B cell (primary cell): ENCODE results near the gene CLDN7. TPM values are rescaled to one million over a fixed set of nuclear protein-coding genes. Genes with fewer than 3 reads are reported as not detected.

Experiments used
- ATAC-seq: fragments of 200-7000 bp; cut with Tn5 transposase; one replicate; pipeline ENCODE4 v1.10.0; 2021; ENCODE audit warnings: low read depth, mild to moderate bottlenecking, moderate number of reproducible peaks, moderate library complexity
- CTCF ChIA-PET: fragments of 350-600 bp; sonication (Branson Sonifier 250); formaldehyde crosslinking; loops from one replicate; lab custom pipeline; 2021; ENCODE audit warnings: antibody characterized with exemption, inconsistent platforms; lab: Charles Lee
- POLR2A ChIA-PET: fragments of 350-600 bp; sonication (Branson Sonifier 250); formaldehyde crosslinking; loops from one replicate; lab custom pipeline; 2021; ENCODE audit warnings: antibody characterized with exemption; lab: Charles Lee
- DNase-seq: peaks from one replicate; pipeline ENCODE4 v3.0.0; 2013
- H2AFZ ChIP-seq: 2 replicates; pipeline ENCODE4 v1.6.1; 2012; ENCODE audit warnings: mild to moderate bottlenecking, low read depth, low read length; ENCODE audit not compliant: insufficient read depth, poor library complexity, severe bottlenecking
- H3K27ac ChIP-seq, 2 donors: 1 replicate in 1 of 2; 2 replicates in 1 of 2; pipeline ENCODE4 v1.5.1; 2012 to 2013; ENCODE audit warnings: low read length in 2 of 2, mild to moderate bottlenecking in 2 of 2, moderate library complexity in 1 of 2
- H3K27me3 ChIP-seq, 4 experiments: fragments of 200-600 bp in 1 of 4; sonication (generic) in 1 of 4; replicated peaks in 1 of 4; 1 replicate in 2 of 4; 2 replicates in 2 of 4; pipeline versions ENCODE4 v1.6.1 to v1.7.0; 2013 to 2016; ENCODE audit warnings: low read length in 3 of 4, mild to moderate bottlenecking in 2 of 4, mixed read lengths in 1 of 4, moderate library complexity in 1 of 4; ENCODE audit not compliant: insufficient read depth in 4 of 4, control insufficient read depth in 3 of 4; ENCODE audit errors: control extremely low read depth in 1 of 4
- H3K36me3 ChIP-seq, 2 experiments: replicated peaks in 1 of 2; 1 replicate in 1 of 2; 2 replicates in 1 of 2; pipeline versions ENCODE4 v1.6.1 to v1.7.1; 2013; ENCODE audit warnings: low read length in 1 of 2; ENCODE audit not compliant: insufficient read depth in 2 of 2, control insufficient read depth in 1 of 2; ENCODE audit errors: control extremely low read depth in 1 of 2, extremely low read depth in 1 of 2
- H3K4me1 ChIP-seq, 2 donors: fragments of 200-600 bp in 1 of 2; sonication (generic) in 1 of 2; 1 replicate in 1 of 2; 2 replicates in 1 of 2; pipeline versions ENCODE4 v1.5.1 to v1.6.1; 2013 to 2017; ENCODE audit warnings: low read length in 2 of 2; ENCODE audit not compliant: control insufficient read depth in 2 of 2, insufficient read depth in 2 of 2
- H3K4me2 ChIP-seq: replicated peaks from 2 replicates; pipeline ENCODE3; 2012; ENCODE audit warnings: mild to moderate bottlenecking, low read depth, low read length; ENCODE audit not compliant: poor library complexity, severe bottlenecking
- H3K4me3 ChIP-seq, 5 experiments: fragments of 200-600 bp in 1 of 5; sonication (generic) in 1 of 5; 1 replicate in 3 of 5; 2 replicates in 2 of 5; pipeline versions ENCODE4 v1.5.1 to v1.7.0; 2011 to 2016; ENCODE audit warnings: low read length in 4 of 5, mild to moderate bottlenecking in 4 of 5, low read depth in 2 of 5, control low read depth in 1 of 5, moderate library complexity in 1 of 5; ENCODE audit not compliant: insufficient read depth in 1 of 5; ENCODE audit errors: control extremely low read depth in 1 of 5, extremely low read depth in 1 of 5
- H3K79me2 ChIP-seq: fragments of 200-600 bp; sonication (generic); one replicate; pipeline ENCODE4 v1.6.0; 2016; ENCODE audit warnings: low read length; ENCODE audit not compliant: control insufficient read depth, insufficient read depth
- H3K9ac ChIP-seq: fragments of 200-600 bp; sonication (generic); 2 replicates; pipeline ENCODE4 v1.6.1; 2017; ENCODE audit warnings: mild to moderate bottlenecking, low read length, moderate library complexity
- H3K9me3 ChIP-seq, 3 donors: one replicate each; pipeline versions ENCODE4 v1.6.1 to v1.7.1; 2013; ENCODE audit warnings: low read length in 2 of 3; ENCODE audit not compliant: control insufficient read depth in 2 of 3, insufficient read depth in 1 of 3; ENCODE audit errors: control extremely low read depth in 1 of 3
- H4K20me1 ChIP-seq: 2 replicates; pipeline ENCODE4 v1.6.0; 2012; ENCODE audit warnings: mild to moderate bottlenecking, low read length; ENCODE audit not compliant: insufficient read depth, control insufficient read depth, poor library complexity, severe bottlenecking
- H3K27ac Mint-ChIP-seq: one replicate; pipeline ENCODE4 v1.8.0; 2021; ENCODE audit warnings: mixed read lengths
- H3K27me3 Mint-ChIP-seq: one replicate; pipeline ENCODE4 v1.8.0; 2021; ENCODE audit warnings: mixed read lengths
- H3K4me1 Mint-ChIP-seq: one replicate; pipeline ENCODE4 v1.8.0; 2021; ENCODE audit warnings: mixed read lengths
- H3K4me3 Mint-ChIP-seq: one replicate; pipeline ENCODE4 v1.8.0; 2021; ENCODE audit warnings: mixed read lengths
- H3K9me3 Mint-ChIP-seq: one replicate; pipeline ENCODE4 v1.8.0; 2022; ENCODE audit warnings: mixed read lengths; ENCODE audit not compliant: insufficient read depth
- EZH2 ChIP-seq: IDR thresholded peaks from 2 replicates; pipeline ENCODE4 v1.6.1; 2012; ENCODE audit warnings: borderline replicate concordance, low read depth, mild to moderate bottlenecking, moderate library complexity, low read length; ENCODE audit not compliant: insufficient read depth, poor library complexity, severe bottlenecking
- WGBS: methylation state at CpG from one replicate; pipeline ENCODE4 v1.1.5; 2013; ENCODE audit warnings: missing lambda C conversion rate; ENCODE audit not compliant: insufficient coverage; 5-methylcytosine and 5-hydroxymethylcytosine counted together
- intact Hi-C: fragments of 100-400 bp; cut with micrococcal nuclease; formaldehyde crosslinking; loops from one replicate; pipeline ENCODE4 v1.10.0; 2022
- polyA plus RNA-seq: library from polyadenylated mRNA; depleted of rRNA; stranded (reverse); fragments of >200 nt; gene quantifications from 2 replicates; pipeline ENCODE4 v1.2.3, GENCODE V29; 2012
- total RNA-seq, 2 donors: library from RNA; stranded (reverse); fragments of 120-200 nt in 1 of 2; gene quantifications; 1 replicate in 1 of 2; 2 replicates in 1 of 2; pipeline versions ENCODE4 v1.2.3 to v1.2.4, GENCODE V29; 2013 to 2022
- TF ChIP-seq, protein P1 (sequence below): fragments of 200-600 bp; IDR thresholded peaks from one replicate; pipeline ENCODE4 v1.8.0; 2022; ENCODE audit warnings: antibody characterized with exemption, mild to moderate bottlenecking

The CLDN7 gene
- total and polyA plus RNA-seq, 2 donors (not counting 1 experiment from before 2014, with no cell fraction given) = 1.2 to 5.8 TPM

DNA sequence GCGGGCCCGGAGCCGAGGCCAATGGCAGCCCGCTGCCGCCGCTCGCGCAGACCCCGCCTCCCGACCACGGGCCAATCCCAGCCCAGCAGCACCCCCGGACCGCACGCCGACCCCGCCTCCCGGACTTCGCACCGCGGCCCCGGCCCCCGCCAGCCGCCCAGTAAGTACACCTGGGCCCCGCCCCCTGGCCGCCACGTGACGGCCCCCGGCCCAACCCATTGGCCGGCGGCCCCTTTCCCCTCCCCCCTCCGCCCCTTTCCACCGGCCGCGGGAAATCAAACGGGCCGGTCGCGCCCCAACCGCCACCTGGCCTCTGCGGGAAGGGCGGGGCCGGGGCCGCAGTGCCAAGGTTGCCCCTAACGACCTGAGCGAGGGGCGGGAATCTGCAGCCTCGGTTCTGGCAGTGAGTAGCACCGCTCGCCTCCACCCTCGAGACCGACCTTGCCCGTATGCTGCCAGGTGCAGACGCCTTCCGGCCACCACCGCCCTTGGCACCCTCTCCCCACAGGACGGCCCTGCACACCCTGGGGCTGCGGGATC is 32.4 kb upstream of the CLDN7 start, which contains the start of gene YBX2:
Gene YBX2 (minus strand): TSS at position 26 of the 540 bp plus-strand sequence. CDS start 139 bp downstream, outside the sequence.
- intact Hi-C loops = loop anchor here (10.0 kb wide), 1 partner anchor 160 kb away; no protein-coding TSS in a partner anchor
- Histone ChIP-seq H3K27ac (no peak within 1 kb of the TSS), H3K4me3 (peak within 1 kb of the TSS in 4 of 5 experiments; percentile 25 to 54 (median 42)), H3K9ac (peak within 1 kb of the TSS; percentile 58), H3K9me3 (peaks cover 0 to 7% (median 0%) of the 10 kb centered on the region in 3 donors), H4K20me1 (no peaks in the 10 kb centered on the region), H2AFZ (peak within 1 kb of the TSS; percentile 32), H3K27me3 (peaks cover 0 to 57% (median 14%) of the 10 kb centered on the region in 4 experiments), H3K79me2 (no peaks in the 10 kb centered on the region), H3K4me1 (peaks cover 28 to 30% of the 10 kb centered on the region in 2 donors), H3K36me3 (no peaks in the 10 kb centered on the region), H3K4me2 (peak within 1 kb of the TSS; percentile 92)
- DNase-seq (peak; percentile 84), ATAC-seq (peak; percentile 75)
- Mint-ChIP-seq H3K27me3 (peaks cover 38% of the 10 kb centered on the region), H3K27ac (no peak within 1 kb of the TSS), H3K4me1 (peaks cover 22% of the 10 kb centered on the region), H3K4me3 (peak within 1 kb of the TSS; percentile 83), H3K9me3 (no peaks in the 10 kb centered on the region)
- WGBS = 2% methylated on average over 52 of the region's 57 CpGs
- POLR2A ChIA-PET = no interaction called here
- TF ChIP-seq EZH2 = no peak
- TF ChIP-seq, protein P1, sequence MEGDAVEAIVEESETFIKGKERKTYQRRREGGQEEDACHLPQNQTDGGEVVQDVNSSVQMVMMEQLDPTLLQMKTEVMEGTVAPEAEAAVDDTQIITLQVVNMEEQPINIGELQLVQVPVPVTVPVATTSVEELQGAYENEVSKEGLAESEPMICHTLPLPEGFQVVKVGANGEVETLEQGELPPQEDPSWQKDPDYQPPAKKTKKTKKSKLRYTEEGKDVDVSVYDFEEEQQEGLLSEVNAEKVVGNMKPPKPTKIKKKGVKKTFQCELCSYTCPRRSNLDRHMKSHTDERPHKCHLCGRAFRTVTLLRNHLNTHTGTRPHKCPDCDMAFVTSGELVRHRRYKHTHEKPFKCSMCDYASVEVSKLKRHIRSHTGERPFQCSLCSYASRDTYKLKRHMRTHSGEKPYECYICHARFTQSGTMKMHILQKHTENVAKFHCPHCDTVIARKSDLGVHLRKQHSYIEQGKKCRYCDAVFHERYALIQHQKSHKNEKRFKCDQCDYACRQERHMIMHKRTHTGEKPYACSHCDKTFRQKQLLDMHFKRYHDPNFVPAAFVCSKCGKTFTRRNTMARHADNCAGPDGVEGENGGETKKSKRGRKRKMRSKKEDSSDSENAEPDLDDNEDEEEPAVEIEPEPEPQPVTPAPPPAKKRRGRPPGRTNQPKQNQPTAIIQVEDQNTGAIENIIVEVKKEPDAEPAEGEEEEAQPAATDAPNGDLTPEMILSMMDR = no peak
- CTCF ChIA-PET = no interaction called here
